Glutamatergic neuron (in vitro differentiated cells): ENCODE measurements around the gene PRR5L. TPM values are rescaled to one million over a fixed set of nuclear protein-coding genes. Genes with fewer than 3 reads are reported as not detected.

Source experiments
- DNase-seq: peaks from one replicate; pipeline ENCODE4 v3.0.0; 2022
- H3K27ac Mint-ChIP-seq: one replicate; pipeline ENCODE4 v1.8.0; 2020; ENCODE audit warnings: mild to moderate bottlenecking, mixed read lengths, inconsistent platforms; ENCODE audit not compliant: unreplicated experiment
- H3K27me3 Mint-ChIP-seq: one replicate; pipeline ENCODE4 v1.8.0; 2020; ENCODE audit warnings: mild to moderate bottlenecking, moderate library complexity, mixed read lengths, inconsistent platforms; ENCODE audit not compliant: unreplicated experiment
- H3K36me3 Mint-ChIP-seq: one replicate; pipeline ENCODE4 v1.8.0; 2020; ENCODE audit warnings: mild to moderate bottlenecking, mixed read lengths, inconsistent platforms; ENCODE audit not compliant: unreplicated experiment
- H3K4me1 Mint-ChIP-seq: one replicate; pipeline ENCODE4 v1.8.0; 2020; ENCODE audit warnings: mild to moderate bottlenecking, low read depth, mixed read lengths, inconsistent platforms; ENCODE audit not compliant: unreplicated experiment
- H3K4me3 Mint-ChIP-seq: one replicate; pipeline ENCODE4 v1.8.0; 2020; ENCODE audit warnings: mild to moderate bottlenecking, mixed read lengths, inconsistent platforms; ENCODE audit not compliant: unreplicated experiment
- H3K9me3 Mint-ChIP-seq: one replicate; pipeline ENCODE4 v1.8.0; 2020; ENCODE audit warnings: mild to moderate bottlenecking, moderate library complexity, mixed read lengths, inconsistent platforms; ENCODE audit not compliant: unreplicated experiment
- CTCF ChIP-seq: fragments of 200-600 bp; sonication (generic); IDR thresholded peaks from one replicate; pipeline ENCODE4 v1.5.0; 2021; ENCODE audit not compliant: partially characterized antibody, unreplicated experiment
- total RNA-seq: library from RNA; stranded (reverse); fragmentation: NEBNext Ultra II Directional; extraction: Animal tissue kit (Norgen Biotek cat#: 25700); gene quantifications from one replicate; pipeline ENCODE4 v1.2.1, GENCODE V29; 2021; ENCODE audit not compliant: unreplicated experiment

Gene PRR5L
- total RNA-seq, 1 donor from 2014 or later = 1.6 TPM

- no peak overlapping the region for H3K27ac Mint-ChIP-seq
- H3K4me3 Mint-ChIP-seq = no peak overlapping the region
- peaks cover 1% of the 10 kb centered on the region for H3K9me3 Mint-ChIP-seq
- no peak for TF ChIP-seq CTCF
- H3K27me3 Mint-ChIP-seq = no peaks in the 10 kb centered on the region
- no peaks in the 10 kb centered on the region for H3K36me3 Mint-ChIP-seq
- DNase-seq = no peak
- H3K4me1 Mint-ChIP-seq = no peaks in the 10 kb centered on the region
Observed at GRCh38 chr11:36326524-36327419, 30.7 kb downstream of the PRR5L start.

GRCh38 chr11:36328966-36329673, 33.0 kb downstream of the PRR5L start:
- no peaks in the 10 kb centered on the region for H3K4me1 Mint-ChIP-seq
- DNase-seq = no peak
- peaks cover 1% of the 10 kb centered on the region for H3K9me3 Mint-ChIP-seq
- H3K27me3 Mint-ChIP-seq = no peaks in the 10 kb centered on the region
- TF ChIP-seq CTCF = no peak
- no peaks in the 10 kb centered on the region for H3K36me3 Mint-ChIP-seq
- no peak overlapping the region for H3K4me3 Mint-ChIP-seq
- no peak overlapping the region for H3K27ac Mint-ChIP-seq

- peaks cover 1% of the 10 kb centered on the region for H3K9me3 Mint-ChIP-seq
- no peak overlapping the region for H3K27ac Mint-ChIP-seq
- no peak overlapping the region for H3K4me3 Mint-ChIP-seq
- H3K4me1 Mint-ChIP-seq = no peaks in the 10 kb centered on the region
- TF ChIP-seq CTCF = no peak
- H3K27me3 Mint-ChIP-seq = no peaks in the 10 kb centered on the region
- H3K36me3 Mint-ChIP-seq = no peaks in the 10 kb centered on the region
- no peak for DNase-seq
Observed at GRCh38 chr11:36330411-36330810, 34.3 kb downstream of the PRR5L start.

GRCh38 chr11:36333468-36333867, 37.4 kb downstream of the PRR5L start:
- no peak for TF ChIP-seq CTCF
- no peaks in the 10 kb centered on the region for H3K4me1 Mint-ChIP-seq
- no peaks in the 10 kb centered on the region for H3K27me3 Mint-ChIP-seq
- no peak overlapping the region for H3K4me3 Mint-ChIP-seq
- DNase-seq = no peak
- H3K9me3 Mint-ChIP-seq = peaks cover 1% of the 10 kb centered on the region
- no peaks in the 10 kb centered on the region for H3K36me3 Mint-ChIP-seq
- no peak overlapping the region for H3K27ac Mint-ChIP-seq

- Mint-ChIP-seq H3K36me3 (no peaks in the 10 kb centered on the region), H3K4me3 (no peak overlapping the region), H3K27me3 (no peaks in the 10 kb centered on the region), H3K27ac (no peak overlapping the region), H3K9me3 (peaks cover 1% of the 10 kb centered on the region), H3K4me1 (no peaks in the 10 kb centered on the region)
- TF ChIP-seq CTCF = no peak
- DNase-seq = no peak
Observed at GRCh38 chr11:36333897-36334296, 37.8 kb downstream of the PRR5L start.
